Spleen (tissue), 11 donors: ENCODE results near the gene AFMID. TPM values are rescaled to one million over a fixed set of nuclear protein-coding genes. Genes with fewer than 3 reads are reported as not detected.
A peak's percentile ranks its signal among the peaks of the same experiment; 100 is the strongest.

Source experiments
- DNase-seq: peaks from one replicate; pipeline ENCODE4 v3.0.0-alpha.2; 2020
- H3K27ac ChIP-seq, 8 donors: fragments of 200-600 bp; sonication (generic) in 7 of 8; 1 replicate in 4 of 8; 2 replicates in 4 of 8; pipeline versions ENCODE4 v1.5.0 to v1.8.0; 2016 to 2021; ENCODE audit warnings: inconsistent platforms in 4 of 8, mild to moderate bottlenecking in 4 of 8, moderate library complexity in 1 of 8
- H3K27me3 ChIP-seq, 7 donors: fragments of 200-600 bp; sonication (generic) in 6 of 7; replicated peaks in 1 of 7; 1 replicate in 4 of 7; 2 replicates in 3 of 7; pipeline versions ENCODE4 v1.5.0 to v1.8.0; 2016 to 2021; ENCODE audit warnings: inconsistent platforms in 3 of 7, mild to moderate bottlenecking in 1 of 7
- H3K36me3 ChIP-seq, 6 donors: fragments of 200-600 bp; sonication (generic) in 5 of 6; 1 replicate in 4 of 6; 2 replicates in 2 of 6; pipeline versions ENCODE4 v1.5.0 to v1.8.0; 2016 to 2021; ENCODE audit warnings: inconsistent platforms in 2 of 6
- H3K4me1 ChIP-seq, 6 donors: fragments of 200-600 bp; sonication (generic) in 5 of 6; 1 replicate in 3 of 6; 2 replicates in 3 of 6; pipeline versions ENCODE4 v1.5.0 to v1.8.0; 2016 to 2021; ENCODE audit warnings: inconsistent platforms in 3 of 6
- H3K4me3 ChIP-seq, 8 donors: fragments of 200-600 bp; sonication (generic) in 7 of 8; 1 replicate in 4 of 8; 2 replicates in 4 of 8; pipeline versions ENCODE4 v1.5.0 to v1.8.0; 2016 to 2021; ENCODE audit warnings: inconsistent platforms in 4 of 8, mild to moderate bottlenecking in 4 of 8, moderate library complexity in 2 of 8
- H3K9me3 ChIP-seq, 8 donors: fragments of 200-600 bp; sonication (generic) in 7 of 8; 1 replicate in 4 of 8; 2 replicates in 4 of 8; pipeline versions ENCODE4 v1.5.0 to v1.8.0; 2016 to 2021; ENCODE audit warnings: inconsistent platforms in 4 of 8
- POLR2A ChIP-seq, 3 donors: fragments of 450-650 bp; IDR thresholded peaks; one replicate each; pipeline ENCODE4 v1.5.1; 2017; ENCODE audit warnings: antibody characterized with exemption in 3 of 3, mild to moderate bottlenecking in 1 of 3
- POLR2AphosphoS5 ChIP-seq, 3 donors: sonication (generic); formaldehyde crosslinking; IDR thresholded peaks; one replicate each; pipeline ENCODE4 v1.5.1; 2017; ENCODE audit warnings: antibody characterized with exemption in 3 of 3
- WGBS, 5 donors: extraction: QIAGEN DNeasy Blood & Tissue Kit in 3 of 5; methylation state at CpG; one replicate each; pipeline versions ENCODE4 v1.1.5 to v1.1.7; 2013 to 2018; 5-methylcytosine and 5-hydroxymethylcytosine counted together
- intact Hi-C: fragments of 100-400 bp; cut with DNase I; formaldehyde crosslinking; loops from one replicate; pipeline ENCODE4 v1.15.0; 2023; ENCODE audit warnings: low total_unique reads
- polyA plus RNA-seq, 3 donors: library from polyadenylated mRNA; stranded (reverse); fragments of 200-250 nt; gene quantifications; one replicate each; pipeline ENCODE4 v1.2.1, GENCODE V29; 2013
- total RNA-seq, 7 donors: library from RNA; depleted of rRNA in 3 of 7; stranded (reverse); fragments of >200 nt in 3 of 7; fragmentation: NEBNext Ultra II Directional in 4 of 7; extraction: Animal tissue kit (Norgen Biotek cat#: 25700) in 4 of 7; gene quantifications; one replicate each; pipeline versions ENCODE4 v1.1.0 to v1.2.1, GENCODE V29; 2016 to 2021
- TF ChIP-seq, protein P1 (sequence below), 11 experiments: fragments of 200-600 bp in 7 of 11; fragments of 450-650 bp in 4 of 11; sonication (generic) in 4 of 11; IDR thresholded peaks in 8 of 11; conservative IDR thresholded peaks in 3 of 11; 1 replicate in 7 of 11; 2 replicates in 4 of 11; pipeline versions ENCODE4 v1.4.0 to v1.8.0; 2016 to 2021; ENCODE audit warnings: antibody characterized with exemption in 11 of 11, inconsistent platforms in 4 of 11, mild to moderate bottlenecking in 1 of 11
- donor health status: healthy with polysubstance abuse.
- donor health status: DM: no; HTN: no; CAD: no; lungs with moderate emphysema.
- donor health status: DM: no; HTN: no; CAD: no.
- donor health status: Bipolar disorder and iron deficiency.
- donor health status: healthy.
- donor health status: DM: no; HTN: no; CAD: no.
- donor health status: DM: yes; HTN: yes; CAD: no.

AFMID gene
- total and polyA plus RNA-seq, 10 donors: 13.1 to 42.5 (median 24.2) TPM

- no peaks in the 10 kb centered on the region for H3K9me3 ChIP-seq
- peak; percentile 66 to 92 (median 68) for TF ChIP-seq POLR2AphosphoS5 (IDR thresholded peaks at IDR 0.05)
- TF ChIP-seq POLR2A (IDR thresholded peaks at IDR 0.05): no peak
- TF ChIP-seq, protein P1, sequence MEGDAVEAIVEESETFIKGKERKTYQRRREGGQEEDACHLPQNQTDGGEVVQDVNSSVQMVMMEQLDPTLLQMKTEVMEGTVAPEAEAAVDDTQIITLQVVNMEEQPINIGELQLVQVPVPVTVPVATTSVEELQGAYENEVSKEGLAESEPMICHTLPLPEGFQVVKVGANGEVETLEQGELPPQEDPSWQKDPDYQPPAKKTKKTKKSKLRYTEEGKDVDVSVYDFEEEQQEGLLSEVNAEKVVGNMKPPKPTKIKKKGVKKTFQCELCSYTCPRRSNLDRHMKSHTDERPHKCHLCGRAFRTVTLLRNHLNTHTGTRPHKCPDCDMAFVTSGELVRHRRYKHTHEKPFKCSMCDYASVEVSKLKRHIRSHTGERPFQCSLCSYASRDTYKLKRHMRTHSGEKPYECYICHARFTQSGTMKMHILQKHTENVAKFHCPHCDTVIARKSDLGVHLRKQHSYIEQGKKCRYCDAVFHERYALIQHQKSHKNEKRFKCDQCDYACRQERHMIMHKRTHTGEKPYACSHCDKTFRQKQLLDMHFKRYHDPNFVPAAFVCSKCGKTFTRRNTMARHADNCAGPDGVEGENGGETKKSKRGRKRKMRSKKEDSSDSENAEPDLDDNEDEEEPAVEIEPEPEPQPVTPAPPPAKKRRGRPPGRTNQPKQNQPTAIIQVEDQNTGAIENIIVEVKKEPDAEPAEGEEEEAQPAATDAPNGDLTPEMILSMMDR (IDR thresholded peaks at IDR 0.05 in 8 of 11, conservative IDR thresholded peaks at IDR 0.05 in 3 of 11): no peak
- H3K4me3 ChIP-seq: peak within 1 kb of the TSS; percentile 27 to 73 (median 48)
- H3K27me3 ChIP-seq: no peaks in the 10 kb centered on the region
- intact Hi-C loops: no loop called here
- H3K27ac ChIP-seq: peak within 1 kb of the TSS in 2 of 8 donors; percentile 26 to 61
- H3K4me1 ChIP-seq: peaks cover 6 to 25% (median 14%) of the 10 kb centered on the region in 6 donors
- DNase-seq: peak; percentile 97
- H3K36me3 ChIP-seq: peaks cover 0 to 15% (median 0%) of the 10 kb centered on the region in 6 donors
- 0 to 2% (median 1%) methylated on average over 16 to 60 of the region's 60 CpGs for WGBS, 5 donors
Observed at GRCh38 chr17:78214016-78214705, 27.0 kb downstream of the AFMID start, which contains the start of gene BIRC5. TSS of gene BIRC5 (plus strand) at chr17:78214253. CDS start at chr17:78214317, 64 bp downstream.

- peaks cover 0 to 20% (median 0%) of the 10 kb centered on the region in 6 donors for H3K36me3 ChIP-seq
- peak overlapping the region in 2 of 8 donors; percentile 26 to 61 for H3K27ac ChIP-seq
- H3K9me3 ChIP-seq: no peaks in the 10 kb centered on the region
- WGBS, 5 donors: 19 to 29% (median 19%) methylated on average over 5 of the region's 5 CpGs
- TF ChIP-seq POLR2A (IDR thresholded peaks at IDR 0.05) (no peak), POLR2AphosphoS5 (IDR thresholded peaks at IDR 0.05) (no peak)
- TF ChIP-seq, protein P1 (IDR thresholded peaks at IDR 0.05 in 8 of 11, conservative IDR thresholded peaks at IDR 0.05 in 3 of 11): no peak
- peaks cover 6 to 25% (median 14%) of the 10 kb centered on the region in 6 donors for H3K4me1 ChIP-seq
- no peak for DNase-seq
- peak overlapping the region in 6 of 8 donors; percentile 40 to 73 (median 48) for H3K4me3 ChIP-seq
- H3K27me3 ChIP-seq: no peaks in the 10 kb centered on the region
- intact Hi-C loops: no loop called here
Observed at GRCh38 chr17:78214706-78215061, 27.5 kb downstream of the AFMID start.

- no peak for DNase-seq
- H3K4me1 ChIP-seq: peaks cover 1 to 12% (median 3%) of the 10 kb centered on the region in 6 donors
- no peak for TF ChIP-seq POLR2A (IDR thresholded peaks at IDR 0.05)
- TF ChIP-seq, protein P1 (IDR thresholded peaks at IDR 0.05 in 8 of 11, conservative IDR thresholded peaks at IDR 0.05 in 3 of 11): no peak
- TF ChIP-seq POLR2AphosphoS5 (IDR thresholded peaks at IDR 0.05): no peak
- WGBS, 5 donors: 90 to 98% (median 96%) methylated on average over 11 of the region's 11 CpGs
- intact Hi-C loops: no loop called here
- peaks cover 0 to 59% (median 0%) of the 10 kb centered on the region in 6 donors for H3K36me3 ChIP-seq
- H3K4me3 ChIP-seq: no peak overlapping the region
- no peaks in the 10 kb centered on the region for H3K27me3 ChIP-seq
- H3K27ac ChIP-seq: no peak overlapping the region
- H3K9me3 ChIP-seq: no peaks in the 10 kb centered on the region
Observed at GRCh38 chr17:78219396-78220150, 32.4 kb downstream of the AFMID start.

DNA sequence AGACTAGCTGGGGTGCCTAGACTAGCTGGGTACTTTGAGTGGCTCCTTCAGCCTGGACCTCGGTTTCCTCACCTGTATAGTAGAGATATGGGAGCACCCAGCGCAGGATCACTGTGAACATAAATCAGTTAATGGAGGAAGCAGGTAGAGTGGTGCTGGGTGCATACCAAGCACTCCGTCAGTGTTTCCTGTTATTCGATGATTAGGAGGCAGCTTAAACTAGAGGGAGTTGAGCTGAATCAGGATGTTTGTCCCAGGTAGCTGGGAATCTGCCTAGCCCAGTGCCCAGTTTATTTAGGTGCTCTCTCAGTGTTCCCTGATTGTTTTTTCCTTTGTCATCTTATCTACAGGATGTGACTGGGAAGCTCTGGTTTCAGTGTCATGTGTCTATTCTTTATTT is 35.9 kb downstream of the AFMID start:
- H3K9me3 ChIP-seq: no peaks in the 10 kb centered on the region
- WGBS, 5 donors: 38 to 67% (median 56%) methylated on average over 4 of the region's 4 CpGs
- DNase-seq: no peak
- peaks cover 0 to 57% (median 0%) of the 10 kb centered on the region in 6 donors for H3K36me3 ChIP-seq
- H3K4me3 ChIP-seq: no peak overlapping the region
- peak overlapping the region in 3 of 8 donors; percentile 16 to 55 (median 16) for H3K27ac ChIP-seq
- H3K27me3 ChIP-seq: peaks cover 0 to 18% (median 0%) of the 10 kb centered on the region in 7 donors
- intact Hi-C loops: no loop called here
- no peak for TF ChIP-seq POLR2A (IDR thresholded peaks at IDR 0.05)
- TF ChIP-seq, protein P1 (IDR thresholded peaks at IDR 0.05 in 8 of 11, conservative IDR thresholded peaks at IDR 0.05 in 3 of 11): no peak
- no peak for TF ChIP-seq POLR2AphosphoS5 (IDR thresholded peaks at IDR 0.05)
- peaks cover 0 to 16% (median 11%) of the 10 kb centered on the region in 6 donors for H3K4me1 ChIP-seq
